ENCODE results near the gene CPNE8.

Gene CPNE8

GRCh38 chr12:38892976-38893375 is 12.4 kb downstream of the CPNE8 start:
- DNase-seq (ENCODE audit: low read depth in 1 of 2, low spot score in 1 of 2) = no peak

DNA sequence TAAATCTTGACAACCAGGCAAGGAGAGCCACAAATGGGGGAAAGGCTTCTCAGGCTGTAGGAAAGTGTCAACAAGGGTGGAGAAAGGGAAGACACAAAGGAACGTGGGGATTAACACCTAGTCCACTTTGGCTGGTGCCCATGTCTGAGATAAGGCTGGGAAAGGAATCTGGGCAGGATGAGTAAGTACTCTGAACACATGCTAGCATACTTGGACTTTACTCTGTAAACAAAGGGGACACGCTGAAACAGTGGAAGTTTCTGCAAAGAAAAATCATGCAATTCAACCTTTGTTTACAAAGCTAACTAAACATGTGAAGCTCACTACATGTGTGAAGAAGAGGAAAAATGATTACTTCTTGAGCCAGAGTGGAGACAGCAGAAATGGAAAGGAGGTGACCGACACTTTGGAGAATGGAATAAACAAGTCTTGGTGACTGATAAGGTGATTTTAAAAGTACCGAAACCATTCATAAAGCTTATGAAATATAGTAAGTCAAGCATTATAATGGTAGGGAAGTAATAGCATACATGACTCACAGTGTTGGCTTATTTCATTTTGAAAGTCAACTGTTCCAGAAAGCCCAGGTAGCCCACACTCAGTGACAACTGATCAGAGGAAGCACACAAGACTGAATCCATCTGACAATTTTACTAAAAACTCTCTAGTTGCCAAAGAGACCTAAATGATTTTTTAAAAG is 13.2 kb downstream of the CPNE8 start:
- TF ChIP-seq GABPA (IDR thresholded peaks at IDR 0.05; ENCODE audit: low read depth) (no peak), POLR2AphosphoS5 (IDR thresholded peaks at IDR 0.05; ENCODE audit: low read depth) (no peak)
- H3K27me3 ChIP-seq (ENCODE audit: insufficient read depth, poor library complexity, severe bottlenecking) = no peaks in the 10 kb centered on the region
- no peak overlapping the region for H3K4me3 ChIP-seq (replicated peaks; ENCODE audit: insufficient read depth, low read length)
- H3K27ac ChIP-seq (replicated peaks) = no peak overlapping the region
- DNase-seq (ENCODE audit: low read depth in 1 of 2, low spot score in 1 of 2) = no peak

More at GRCh38 chr12:38892976-38893375, 12.4 kb downstream of the CPNE8 start:
- TF ChIP-seq REST (IDR thresholded peaks at IDR 0.05; ENCODE audit: insufficient replicate concordance, low read depth) = no peak
- no peak for TF ChIP-seq POLR2AphosphoS5 (IDR thresholded peaks at IDR 0.05; ENCODE audit: low read depth)
- TF ChIP-seq GABPA (IDR thresholded peaks at IDR 0.05; ENCODE audit: low read depth) = no peak
- no peak for TF ChIP-seq SPI1 (IDR thresholded peaks at IDR 0.05; ENCODE audit: borderline replicate concordance, low read depth)
- TF ChIP-seq CTCF (IDR thresholded peaks at IDR 0.05; ENCODE audit: insufficient read depth, low read length) = no peak
- no peak overlapping the region for H3K4me3 ChIP-seq (replicated peaks; ENCODE audit: insufficient read depth, low read length)
- H3K27me3 ChIP-seq (ENCODE audit: insufficient read depth, poor library complexity, severe bottlenecking) = no peaks in the 10 kb centered on the region
- no peak overlapping the region for H3K27ac ChIP-seq (replicated peaks)

- no peak for DNase-seq (ENCODE audit: low read depth in 1 of 2, low spot score in 1 of 2)
- Histone ChIP-seq H3K4me3 (replicated peaks; ENCODE audit: insufficient read depth, low read length) (no peak overlapping the region), H3K27me3 (ENCODE audit: insufficient read depth, poor library complexity, severe bottlenecking) (no peaks in the 10 kb centered on the region), H3K27ac (replicated peaks) (no peak overlapping the region)
- TF ChIP-seq SPI1 (IDR thresholded peaks at IDR 0.05; ENCODE audit: borderline replicate concordance, low read depth) (no peak), REST (IDR thresholded peaks at IDR 0.05; ENCODE audit: insufficient replicate concordance, low read depth) (no peak), CTCF (IDR thresholded peaks at IDR 0.05; ENCODE audit: insufficient read depth, low read length) (no peak), POLR2AphosphoS5 (IDR thresholded peaks at IDR 0.05; ENCODE audit: low read depth) (no peak)
Observed at GRCh38 chr12:38890102-38890855, 15.1 kb downstream of the CPNE8 start.

- Histone ChIP-seq H3K4me3 (replicated peaks; ENCODE audit: insufficient read depth, low read length) (no peak overlapping the region), H3K27ac (replicated peaks) (no peak overlapping the region), H3K27me3 (ENCODE audit: insufficient read depth, poor library complexity, severe bottlenecking) (no peaks in the 10 kb centered on the region)
- no peak for TF ChIP-seq SPI1 (IDR thresholded peaks at IDR 0.05; ENCODE audit: borderline replicate concordance, low read depth)
- TF ChIP-seq CTCF (IDR thresholded peaks at IDR 0.05; ENCODE audit: insufficient read depth, low read length) = no peak
- no peak for DNase-seq (ENCODE audit: low read depth in 1 of 2, low spot score in 1 of 2)
Observed at GRCh38 chr12:38889297-38889815, 16.0 kb downstream of the CPNE8 start.

Measured in HL-60 (cell line).